WERI-Rb-1 (cell line): ENCODE measurements around the gene GPR161.

Experiments used
- DNase-seq: peaks from one replicate; pipeline ENCODE4 v3.0.0-alpha.2; 2020
- H3K27ac ChIP-seq: fragments of 250-450 bp; sonication (Bioruptor Pico); 2 replicates; pipeline ENCODE4 v1.5.1; 2020; ENCODE audit warnings: mild to moderate bottlenecking, moderate library complexity
- H3K27me3 ChIP-seq: fragments of 250-450 bp; sonication (Bioruptor Pico); 2 replicates; pipeline ENCODE4 v1.5.1; 2021; ENCODE audit warnings: mild to moderate bottlenecking, low read depth, moderate library complexity; ENCODE audit not compliant: insufficient read depth, severe bottlenecking
- H3K36me3 ChIP-seq: fragments of 250-450 bp; sonication (Bioruptor Pico); 2 replicates; pipeline ENCODE4 v1.5.1; 2020; ENCODE audit warnings: mild to moderate bottlenecking, moderate library complexity
- H3K4me3 ChIP-seq: 2 replicates; pipeline ENCODE4 v1.5.1; 2011; ENCODE audit warnings: low read depth, mild to moderate bottlenecking, control low read depth, low read length
- H3K9me3 ChIP-seq: fragments of 250-450 bp; sonication (Bioruptor Pico); 2 replicates; pipeline ENCODE4 v1.5.1; 2021; ENCODE audit warnings: mild to moderate bottlenecking, moderate library complexity; ENCODE audit not compliant: severe bottlenecking
- CTCF ChIP-seq: IDR thresholded peaks from 2 replicates; pipeline ENCODE4 v1.5.1; 2011; ENCODE audit warnings: low read depth, mild to moderate bottlenecking, control low read depth, inconsistent platforms, low read length

GPR161 gene

DNA sequence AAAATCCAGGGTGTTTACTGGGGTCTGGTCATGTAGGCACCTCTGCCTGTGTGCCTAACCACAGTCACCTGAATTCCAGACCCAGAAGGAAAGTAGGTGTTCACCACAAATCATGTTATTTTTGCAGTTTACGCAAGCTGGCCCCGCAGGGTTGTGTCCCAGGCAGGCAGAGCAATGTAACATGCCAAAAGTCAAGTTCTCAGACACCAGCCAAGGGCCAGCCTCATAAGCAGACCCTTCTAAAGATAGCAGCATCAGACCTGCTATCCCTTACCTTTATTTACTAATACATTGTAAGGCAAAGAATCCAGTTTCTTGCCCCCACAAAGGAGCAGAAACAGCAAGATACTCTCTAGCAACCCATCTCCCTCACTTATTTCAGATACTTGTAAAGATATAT lies 83.0 kb downstream of the GPR161 start:
- no peak for DNase-seq
- no peak overlapping the region for H3K4me3 ChIP-seq
- no peaks in the 10 kb centered on the region for H3K9me3 ChIP-seq
- no peaks in the 10 kb centered on the region for H3K36me3 ChIP-seq
- H3K27ac ChIP-seq: no peak overlapping the region
- no peak for TF ChIP-seq CTCF
- no peaks in the 10 kb centered on the region for H3K27me3 ChIP-seq

DNA sequence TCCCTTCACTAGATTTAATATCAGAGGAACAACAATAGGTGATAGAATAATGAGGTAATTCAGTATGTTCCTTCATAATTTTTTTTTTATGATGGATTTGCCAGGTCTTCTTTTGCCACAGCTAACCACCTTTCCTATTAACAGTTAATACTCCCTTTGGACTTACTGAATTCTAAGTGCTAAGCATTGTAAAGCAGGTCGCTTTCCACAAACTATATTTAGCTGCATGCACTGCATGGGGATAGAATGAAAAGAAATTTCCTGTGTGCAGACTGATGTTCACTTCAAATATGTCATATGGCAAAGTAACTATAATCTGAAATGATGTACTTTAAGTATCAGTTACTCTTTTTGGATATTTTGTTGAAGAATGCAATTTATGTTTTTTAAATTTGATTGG lies 85.8 kb downstream of the GPR161 start:
- DNase-seq: no peak
- H3K36me3 ChIP-seq: no peaks in the 10 kb centered on the region
- no peaks in the 10 kb centered on the region for H3K9me3 ChIP-seq
- TF ChIP-seq CTCF: no peak
- no peak overlapping the region for H3K27ac ChIP-seq
- H3K4me3 ChIP-seq: no peak overlapping the region
- H3K27me3 ChIP-seq: no peaks in the 10 kb centered on the region

GRCh38 chr1:168050307-168050706 lies 86.4 kb downstream of the GPR161 start:
- H3K4me3 ChIP-seq: no peak overlapping the region
- no peaks in the 10 kb centered on the region for H3K9me3 ChIP-seq
- no peaks in the 10 kb centered on the region for H3K36me3 ChIP-seq
- H3K27me3 ChIP-seq: no peaks in the 10 kb centered on the region
- no peak for DNase-seq
- H3K27ac ChIP-seq: no peak overlapping the region
- TF ChIP-seq CTCF: no peak

DNA sequence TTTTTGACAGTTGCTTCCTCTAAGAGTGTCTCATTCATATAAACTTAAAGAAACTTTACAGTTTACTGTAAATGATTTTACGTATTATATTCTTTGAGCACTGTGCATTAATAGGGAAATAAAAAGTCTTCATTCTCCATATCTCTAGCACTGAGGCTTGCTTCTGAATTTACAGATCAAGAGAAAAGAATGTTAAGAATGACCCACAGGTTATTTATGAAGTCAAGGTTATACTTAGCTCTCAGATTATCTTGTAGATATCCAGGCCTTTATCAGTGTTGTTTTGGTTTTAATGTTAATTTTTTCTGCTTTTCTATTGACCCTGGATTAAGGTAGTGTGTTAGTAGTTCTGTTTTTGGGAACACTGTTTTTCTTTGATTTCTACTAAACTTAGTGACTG lies 91.4 kb downstream of the GPR161 start:
- DNase-seq: no peak
- Histone ChIP-seq H3K27ac (no peak overlapping the region), H3K4me3 (no peak overlapping the region), H3K9me3 (no peaks in the 10 kb centered on the region), H3K27me3 (no peaks in the 10 kb centered on the region), H3K36me3 (no peaks in the 10 kb centered on the region)
- no peak for TF ChIP-seq CTCF

DNA sequence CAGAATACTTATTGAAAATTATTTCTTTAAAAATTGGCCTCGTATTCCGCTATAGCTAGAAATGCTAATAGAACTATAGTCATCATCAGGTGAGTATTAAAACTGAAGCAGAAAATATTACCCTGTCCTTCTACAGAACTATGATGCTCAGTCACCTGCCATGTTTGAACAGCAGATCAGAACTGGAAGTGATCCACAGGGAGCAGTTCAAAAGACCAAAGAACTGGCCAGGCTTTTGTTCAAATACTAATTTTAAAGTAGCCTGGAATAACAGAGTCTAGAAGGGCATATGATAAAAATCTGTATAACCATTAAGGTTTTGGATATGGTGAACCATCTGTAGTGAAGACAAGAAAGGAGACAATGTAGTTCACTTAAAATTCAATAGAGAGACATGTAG lies 94.4 kb downstream of the GPR161 start:
- no peak for DNase-seq
- no peak for TF ChIP-seq CTCF
- no peak overlapping the region for H3K27ac ChIP-seq

GRCh38 chr1:168035345-168035744 lies 101.4 kb downstream of the GPR161 start:
- H3K27ac ChIP-seq: no peak overlapping the region
- no peak for TF ChIP-seq CTCF
- no peaks in the 10 kb centered on the region for H3K27me3 ChIP-seq
- H3K9me3 ChIP-seq: no peaks in the 10 kb centered on the region
- H3K36me3 ChIP-seq: no peaks in the 10 kb centered on the region
- H3K4me3 ChIP-seq: no peak overlapping the region
- no peak for DNase-seq

More for the DNA sequence above, 94.4 kb downstream of the GPR161 start:
- Histone ChIP-seq H3K4me3 (no peak overlapping the region), H3K27me3 (no peaks in the 10 kb centered on the region), H3K9me3 (no peaks in the 10 kb centered on the region), H3K36me3 (no peaks in the 10 kb centered on the region)
